ENCODE data around the gene ZBTB21.
A peak's percentile ranks its signal among the peaks of the same experiment; 100 is the strongest.

ZBTB21 gene

GRCh38 chr21:42025376-42026081, 15.4 kb upstream of the ZBTB21 start:
- intact Hi-C loops (cut with DNase I; ENCODE audit: low total_unique reads), result no loop called here

GRCh38 chr21:42022906-42023305, 12.7 kb upstream of the ZBTB21 start:
- Histone ChIP-seq H3K27ac (no peak overlapping the region), H3K9me3 (no peaks in the 10 kb centered on the region), H3K4me3 (no peak overlapping the region), H3K4me1 (no peaks in the 10 kb centered on the region), H3K36me3 (no peaks in the 10 kb centered on the region), H3K27me3 (peaks cover 0 to 14% of the 10 kb centered on the region in 2 donors)
- intact Hi-C loops (cut with DNase I; ENCODE audit: low total_unique reads), result no loop called here
- peak in 1 of 2 donors; percentile 24 for DNase-seq
- no peak for TF ChIP-seq CTCF (IDR thresholded peaks at IDR 0.05)

More at GRCh38 chr21:42025376-42026081, 15.4 kb upstream of the ZBTB21 start:
- peaks cover 0 to 7% of the 10 kb centered on the region in 2 donors for H3K27me3 ChIP-seq
- no peaks in the 10 kb centered on the region for H3K36me3 ChIP-seq
- no peak overlapping the region for H3K27ac ChIP-seq
- H3K4me3 ChIP-seq, result no peak overlapping the region
- DNase-seq, result peak in 1 of 2 donors; percentile 33
- TF ChIP-seq CTCF (IDR thresholded peaks at IDR 0.05), result no peak
- H3K4me1 ChIP-seq, result no peaks in the 10 kb centered on the region
- no peaks in the 10 kb centered on the region for H3K9me3 ChIP-seq

DNA sequence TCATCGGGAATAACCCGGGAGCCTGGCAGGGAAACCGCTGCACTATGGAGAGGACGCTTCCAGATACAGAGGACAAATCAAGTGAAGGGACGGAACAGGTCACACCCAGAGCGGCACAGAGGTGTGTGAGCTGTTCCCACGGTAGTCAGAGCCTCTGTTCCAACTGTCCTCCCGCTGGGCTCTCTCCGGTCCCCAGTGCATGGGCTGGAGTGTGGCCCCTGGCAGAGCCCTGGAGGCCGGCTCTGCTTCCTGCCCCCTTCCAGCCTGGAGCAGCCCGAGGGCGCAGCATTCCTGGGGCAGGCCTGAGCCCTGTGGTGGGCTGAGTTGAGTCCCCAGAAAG, 11.9 kb upstream of the ZBTB21 start:
- TF ChIP-seq CTCF (IDR thresholded peaks at IDR 0.05), result no peak
- no peaks in the 10 kb centered on the region for H3K36me3 ChIP-seq
- DNase-seq, result peak in 1 of 2 donors; percentile 33
- no peak overlapping the region for H3K27ac ChIP-seq
- H3K9me3 ChIP-seq, result no peaks in the 10 kb centered on the region
- H3K27me3 ChIP-seq, result peaks cover 0 to 14% of the 10 kb centered on the region in 2 donors
- no peak overlapping the region for H3K4me3 ChIP-seq
- intact Hi-C loops (cut with DNase I; ENCODE audit: low total_unique reads), result no loop called here
- no peaks in the 10 kb centered on the region for H3K4me1 ChIP-seq

- Histone ChIP-seq H3K27me3 (peaks cover 0 to 14% of the 10 kb centered on the region in 2 donors), H3K27ac (no peak overlapping the region), H3K36me3 (no peaks in the 10 kb centered on the region), H3K9me3 (no peaks in the 10 kb centered on the region), H3K4me3 (no peak overlapping the region), H3K4me1 (no peaks in the 10 kb centered on the region)
- no peak for TF ChIP-seq CTCF (IDR thresholded peaks at IDR 0.05)
- intact Hi-C loops (cut with DNase I; ENCODE audit: low total_unique reads), result no loop called here
- DNase-seq, result peak in 1 of 2 donors; percentile 48
Observed at GRCh38 chr21:42021371-42022090, 11.4 kb upstream of the ZBTB21 start.

- no peak for TF ChIP-seq CTCF (IDR thresholded peaks at IDR 0.05)
- Histone ChIP-seq H3K27me3 (peaks cover 0 to 14% of the 10 kb centered on the region in 2 donors), H3K27ac (no peak overlapping the region), H3K9me3 (no peaks in the 10 kb centered on the region), H3K36me3 (no peaks in the 10 kb centered on the region), H3K4me3 (no peak overlapping the region), H3K4me1 (no peaks in the 10 kb centered on the region)
- peak in 1 of 2 donors; percentile 20 for DNase-seq
- intact Hi-C loops (cut with DNase I; ENCODE audit: low total_unique reads), result loop anchor here (10.0 kb wide), 1 partner anchor 405 kb away; no protein-coding TSS in a partner anchor
Observed at GRCh38 chr21:42019706-42020105, 9.5 kb upstream of the ZBTB21 start.
